ENCODE data around the gene LRP1B.

- TF ChIP-seq CTCF (IDR thresholded peaks at IDR 0.05; ENCODE audit: low read length) (no peak), EZH2 (IDR thresholded peaks at IDR 0.05; ENCODE audit: borderline replicate concordance, low read length) (no peak)
These were observed 560.2 kb downstream of the LRP1B start for GRCh38 chr2:141570474-141571131.
